Fibroblast of pulmonary artery (primary cell): ENCODE data around the gene DUOX2.

Experiments used
- DNase-seq: peaks from one replicate; pipeline ENCODE4 v3.0.0-alpha.2; 2010; ENCODE audit warnings: low read depth
- H3K4me3 ChIP-seq: replicated peaks from 2 replicates; pipeline ENCODE4 v1.5.1; 2011; ENCODE audit warnings: low read depth, mild to moderate bottlenecking, control low read depth, low read length, moderate library complexity
- TF ChIP-seq, protein P1 (sequence below): IDR thresholded peaks from 2 replicates; pipeline ENCODE4 v1.5.1; 2011; ENCODE audit warnings: mild to moderate bottlenecking, control low read depth, low read length, inconsistent platforms; ENCODE audit errors: missing control alignments

Gene DUOX2

DNA sequence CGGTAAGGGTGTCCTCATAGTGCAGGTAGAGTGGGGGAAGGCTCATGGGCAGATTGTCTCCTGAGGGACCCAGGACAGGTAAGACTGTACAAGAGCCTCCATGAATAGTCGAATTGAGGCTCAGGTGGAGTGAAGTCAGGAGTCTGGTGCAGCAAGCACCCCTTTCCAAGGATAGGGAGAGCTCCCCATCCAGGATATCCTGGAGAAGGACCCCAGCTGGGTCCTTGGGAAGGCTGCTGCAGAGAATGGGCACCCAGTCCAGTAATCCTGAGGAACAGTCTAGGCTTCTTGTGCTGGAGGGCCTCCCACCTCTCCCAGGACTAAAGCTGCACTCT, 746 bp upstream of the DUOX2 start:
- no peak for DNase-seq
- TF ChIP-seq, protein P1, sequence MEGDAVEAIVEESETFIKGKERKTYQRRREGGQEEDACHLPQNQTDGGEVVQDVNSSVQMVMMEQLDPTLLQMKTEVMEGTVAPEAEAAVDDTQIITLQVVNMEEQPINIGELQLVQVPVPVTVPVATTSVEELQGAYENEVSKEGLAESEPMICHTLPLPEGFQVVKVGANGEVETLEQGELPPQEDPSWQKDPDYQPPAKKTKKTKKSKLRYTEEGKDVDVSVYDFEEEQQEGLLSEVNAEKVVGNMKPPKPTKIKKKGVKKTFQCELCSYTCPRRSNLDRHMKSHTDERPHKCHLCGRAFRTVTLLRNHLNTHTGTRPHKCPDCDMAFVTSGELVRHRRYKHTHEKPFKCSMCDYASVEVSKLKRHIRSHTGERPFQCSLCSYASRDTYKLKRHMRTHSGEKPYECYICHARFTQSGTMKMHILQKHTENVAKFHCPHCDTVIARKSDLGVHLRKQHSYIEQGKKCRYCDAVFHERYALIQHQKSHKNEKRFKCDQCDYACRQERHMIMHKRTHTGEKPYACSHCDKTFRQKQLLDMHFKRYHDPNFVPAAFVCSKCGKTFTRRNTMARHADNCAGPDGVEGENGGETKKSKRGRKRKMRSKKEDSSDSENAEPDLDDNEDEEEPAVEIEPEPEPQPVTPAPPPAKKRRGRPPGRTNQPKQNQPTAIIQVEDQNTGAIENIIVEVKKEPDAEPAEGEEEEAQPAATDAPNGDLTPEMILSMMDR = no peak
- H3K4me3 ChIP-seq = no peak overlapping the region

DNA sequence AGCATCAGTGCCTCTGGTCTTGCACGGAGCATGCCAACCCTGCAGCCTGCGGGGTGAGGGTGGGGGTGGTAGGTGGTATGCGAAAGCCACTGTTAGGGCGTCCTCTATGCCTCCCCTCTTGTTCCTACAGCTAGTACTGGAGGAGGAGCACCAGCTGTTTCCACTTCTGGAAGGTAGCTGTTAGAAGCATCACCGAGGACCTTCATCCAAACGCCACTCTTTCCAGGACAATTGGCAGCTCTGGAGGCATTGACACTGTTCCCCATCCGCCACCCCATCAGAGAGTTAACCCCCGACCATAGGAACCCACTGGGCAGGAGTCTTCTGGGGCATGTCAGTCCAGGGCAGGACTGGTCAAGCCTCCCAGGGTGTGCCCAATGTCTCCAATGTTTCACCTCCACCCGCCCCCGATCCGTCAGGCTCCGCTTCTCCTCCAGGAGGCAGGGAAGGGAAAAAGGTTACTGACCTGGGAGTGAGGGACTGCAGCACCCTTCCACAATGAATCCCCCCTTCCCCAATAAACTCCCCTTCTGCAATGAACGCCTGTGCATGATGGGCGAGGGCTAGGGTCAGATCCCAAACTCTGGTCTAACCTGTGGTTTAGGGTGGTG, 487 bp downstream of the DUOX2 start:
- no peak for DNase-seq
- H3K4me3 ChIP-seq = no peak overlapping the region
- TF ChIP-seq, protein P1 = no peak

DNA sequence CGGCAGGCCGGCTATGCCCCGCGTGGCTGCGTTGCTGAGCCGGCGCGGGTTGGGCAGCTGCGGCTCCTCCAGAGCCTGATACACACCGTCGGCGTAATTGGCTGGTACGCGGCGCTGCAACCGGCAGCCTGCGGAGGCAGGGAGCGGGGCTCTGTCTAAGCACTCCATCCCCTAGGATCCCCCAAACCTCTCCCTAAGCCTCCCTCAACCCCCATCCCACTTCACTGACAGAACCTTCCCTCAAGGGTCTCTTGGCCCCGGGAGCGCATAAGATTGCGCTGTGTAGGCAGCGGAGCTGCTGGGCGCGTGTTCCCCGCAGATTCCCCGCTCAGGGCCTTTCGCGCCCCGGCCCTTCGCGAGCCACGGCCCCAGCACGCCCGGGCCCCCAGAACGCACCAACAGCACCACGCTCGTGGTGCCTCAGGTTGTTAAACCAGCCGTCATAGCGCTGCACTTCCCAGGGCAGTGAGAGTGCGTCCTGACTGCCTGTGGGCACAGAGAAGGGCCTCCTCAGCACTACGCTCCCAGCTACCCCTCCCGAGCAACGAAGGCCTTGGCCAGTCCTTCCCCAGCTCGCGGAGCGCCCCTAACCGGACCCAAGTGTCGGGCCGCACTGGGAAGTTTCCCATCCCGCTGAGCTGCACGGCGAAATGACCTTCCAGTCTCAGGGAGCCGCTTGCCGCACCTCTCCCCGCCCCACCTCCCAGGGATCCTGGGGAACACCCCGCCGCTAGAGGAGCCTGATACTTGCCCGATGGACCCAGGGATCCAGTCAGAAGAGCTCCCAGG, 1.2 kb downstream of the DUOX2 start:
- TF ChIP-seq, protein P1 = no peak
- DNase-seq = no peak
- no peak overlapping the region for H3K4me3 ChIP-seq

DNA sequence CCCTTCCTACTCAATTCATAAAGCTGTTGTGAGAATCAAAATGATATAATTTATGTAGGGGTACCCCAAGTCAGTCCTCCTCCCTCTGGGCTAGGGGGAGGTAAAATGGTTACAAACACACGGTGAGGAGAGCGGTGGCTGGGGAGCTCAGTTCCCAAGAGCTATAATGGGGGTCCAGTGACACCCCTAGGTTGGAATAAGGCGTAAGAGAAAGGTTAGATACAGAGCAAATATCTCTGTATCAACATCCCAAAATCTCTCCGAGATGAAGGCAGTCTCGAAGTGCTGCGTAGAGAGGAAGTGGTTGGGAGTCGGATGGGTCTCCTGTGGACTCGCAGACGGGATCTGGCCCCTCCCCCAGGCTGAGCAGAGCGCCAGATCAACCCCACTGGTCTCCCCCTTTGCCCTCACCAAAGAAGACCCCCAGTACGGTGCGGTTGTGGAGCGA, 1.8 kb downstream of the DUOX2 start:
- no peak for DNase-seq
- no peak overlapping the region for H3K4me3 ChIP-seq
- TF ChIP-seq, protein P1 = no peak

DNA sequence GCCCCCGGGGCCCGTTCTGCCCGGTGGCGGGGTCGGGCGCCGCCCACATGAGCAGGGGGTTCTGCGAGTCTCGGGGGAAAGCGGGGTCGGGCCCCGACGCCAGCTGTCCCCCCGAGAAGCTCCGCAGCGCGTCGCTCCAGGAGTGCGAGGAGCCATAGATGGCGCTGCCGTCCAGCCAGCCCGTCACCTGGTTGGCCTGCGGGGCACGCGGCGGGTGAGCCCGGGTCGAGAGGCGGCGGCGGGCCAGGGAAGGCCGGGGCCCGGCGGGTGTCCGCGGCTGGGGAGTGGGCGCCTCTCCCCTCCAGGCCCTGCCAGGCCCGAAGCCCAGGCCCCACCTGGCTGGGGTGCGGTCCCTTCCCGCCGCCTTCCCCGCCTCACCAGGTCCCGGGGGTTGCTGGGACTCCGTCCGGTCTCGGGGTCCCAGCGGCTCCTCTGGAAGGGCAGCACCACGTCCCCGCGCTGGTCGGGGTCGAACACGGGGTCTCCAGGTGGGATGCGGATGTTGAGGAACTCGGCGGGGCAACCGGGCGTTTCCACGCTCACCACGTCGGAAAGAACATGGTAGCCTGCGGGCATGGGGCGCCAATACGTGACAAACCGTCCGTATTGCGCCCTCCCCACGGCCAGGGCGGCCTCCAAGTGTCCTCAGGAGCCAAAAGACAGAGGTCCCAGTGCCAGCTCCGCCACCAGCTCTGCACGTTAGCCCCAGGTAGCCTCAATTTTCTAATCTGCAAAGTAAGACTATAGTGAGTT, 2.4 kb downstream of the DUOX2 start:
- no peak for DNase-seq
- TF ChIP-seq, protein P1 = no peak
- H3K4me3 ChIP-seq = no peak overlapping the region

DNA sequence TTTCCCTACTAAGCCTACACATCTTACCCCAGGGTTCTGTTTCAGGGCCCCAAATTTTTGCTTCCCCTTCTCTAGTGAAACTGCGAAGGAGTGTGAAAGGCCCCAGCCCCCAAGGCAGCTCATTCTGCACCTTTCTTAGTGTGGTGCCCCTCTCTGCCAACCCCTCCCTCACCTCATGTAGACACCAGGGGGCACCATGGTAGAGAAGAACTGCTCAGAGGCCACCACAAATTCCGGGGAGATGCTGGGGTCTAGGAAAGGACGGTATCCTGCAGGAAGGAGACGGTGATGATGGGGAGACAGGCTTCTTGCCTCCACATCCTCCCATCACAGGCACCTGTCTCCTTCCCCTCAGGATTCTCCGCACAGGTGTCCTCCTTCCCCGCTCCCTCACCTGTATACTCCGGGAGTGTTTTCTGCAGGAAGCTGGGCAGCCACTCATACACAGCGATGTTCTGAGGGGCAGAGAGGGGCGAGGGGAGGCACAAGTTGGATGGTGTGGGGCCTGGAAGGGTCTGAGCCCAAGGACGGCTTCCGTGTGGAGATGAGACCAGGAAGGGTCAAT, 3.6 kb downstream of the DUOX2 start:
- H3K4me3 ChIP-seq = no peak overlapping the region
- DNase-seq = no peak
- TF ChIP-seq, protein P1 = no peak
